SHP77 (cell line): ENCODE measurements around the gene EIF3I.
"Not testable (repeated sequence)": the region's sequence is repeated elsewhere in the genome, so short reads cannot be mapped to it uniquely, and the experiment has no call there.

Experiments
- DNase-seq, 2 experiments: peaks; one replicate each; lab custom pipeline; 2025; lab: John Stamatoyannopoulos, UW

Gene EIF3I

DNA sequence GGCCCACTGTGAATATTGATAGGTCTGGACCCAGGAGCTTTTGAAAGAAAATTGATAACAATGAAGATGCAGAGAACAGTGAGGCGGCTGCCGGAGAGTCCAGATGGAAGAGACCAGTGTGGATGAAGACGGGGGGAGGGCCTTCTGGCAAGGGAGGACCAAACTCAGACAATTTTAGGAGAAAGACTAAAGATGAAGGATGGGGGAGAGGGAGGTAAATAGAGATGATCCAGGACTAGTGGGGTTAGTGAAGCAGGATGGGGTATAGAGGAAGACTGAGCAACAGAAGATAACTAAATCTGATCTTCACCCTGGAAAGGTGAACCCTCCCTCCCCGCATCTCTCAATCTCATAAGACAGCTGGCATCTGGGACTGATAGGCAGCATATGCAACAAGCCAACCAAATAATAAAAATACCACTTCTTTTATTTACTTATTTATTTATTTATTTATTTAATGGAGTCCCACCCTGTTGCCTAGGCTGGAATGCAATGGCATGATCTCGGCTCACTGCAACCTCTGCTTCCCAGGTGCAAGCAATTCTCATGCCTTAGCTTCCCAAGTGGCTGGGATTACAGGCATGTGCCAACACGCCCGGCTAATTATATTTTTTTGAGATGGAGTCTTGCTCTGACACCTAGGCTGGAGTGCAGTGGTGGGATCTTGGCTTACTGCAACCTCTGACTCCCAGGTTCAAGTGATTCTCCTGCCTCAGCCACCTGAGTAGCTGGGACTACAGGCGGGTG lies 10.5 kb downstream of the EIF3I start:
- no peak for DNase-seq

- DNase-seq = no peak
Observed at GRCh38 chr1:32234792-32235191, 12.6 kb downstream of the EIF3I start.

- peak; percentile 28 to 51 for DNase-seq
Observed at GRCh38 chr1:32239337-32239736, 17.1 kb downstream of the EIF3I start.

- DNase-seq = peak in 1 of 2 experiments; percentile 54
Observed at GRCh38 chr1:32239790-32240139, 17.6 kb downstream of the EIF3I start.

GRCh38 chr1:32240140-32240951 lies 18.1 kb downstream of the EIF3I start:
- peak; percentile 91 to 93 for DNase-seq

DNA sequence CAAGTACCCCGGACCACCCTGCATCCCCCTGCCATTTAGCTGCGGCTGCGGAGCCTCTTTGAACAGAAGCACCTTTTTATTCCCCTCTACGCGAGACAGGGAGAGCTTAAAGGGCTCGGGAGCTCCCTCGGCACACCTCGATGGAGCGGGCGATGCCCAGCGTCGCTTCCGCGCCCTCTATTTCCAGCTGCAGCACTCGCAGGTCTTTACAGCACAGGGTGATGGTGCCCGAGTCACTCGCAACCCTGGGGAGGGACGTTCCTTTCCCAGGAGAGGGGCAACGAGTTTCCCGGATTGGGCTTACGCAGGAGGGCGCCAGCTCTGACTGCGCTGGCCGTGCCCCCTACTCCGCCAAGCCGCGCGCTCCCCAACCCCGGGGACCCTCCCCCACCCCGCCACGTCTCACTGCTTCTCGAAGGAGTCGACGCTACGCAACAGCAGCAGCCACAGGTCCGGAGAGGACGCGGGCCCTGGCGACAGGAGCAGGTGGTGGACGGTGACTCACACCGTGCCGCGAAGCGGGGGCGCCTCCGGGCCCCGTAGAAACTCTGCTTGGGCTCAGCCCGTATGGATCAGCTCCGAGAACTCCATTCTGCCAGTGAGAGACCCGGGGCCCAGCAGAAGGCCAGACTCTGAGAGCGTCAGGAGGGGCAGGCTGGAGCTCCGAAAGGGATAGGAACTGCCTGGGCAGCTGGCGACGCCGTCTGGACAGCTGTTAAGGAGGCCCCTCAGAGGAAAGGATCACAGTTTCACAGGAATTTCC lies 19.0 kb downstream of the EIF3I start:
- DNase-seq = peak; percentile 79 to 85

GRCh38 chr1:32242341-32242851 lies 20.2 kb downstream of the EIF3I start:
- DNase-seq = peak in 1 of 2 experiments; percentile 45

- no peak for DNase-seq
Observed at GRCh38 chr1:32246888-32247273, 24.7 kb downstream of the EIF3I start, which contains the start of gene FAM167B. Gene FAM167B, plus strand, starts transcription at chr1:32247222. Its CDS starts 200 bp downstream, at chr1:32247422.

DNA sequence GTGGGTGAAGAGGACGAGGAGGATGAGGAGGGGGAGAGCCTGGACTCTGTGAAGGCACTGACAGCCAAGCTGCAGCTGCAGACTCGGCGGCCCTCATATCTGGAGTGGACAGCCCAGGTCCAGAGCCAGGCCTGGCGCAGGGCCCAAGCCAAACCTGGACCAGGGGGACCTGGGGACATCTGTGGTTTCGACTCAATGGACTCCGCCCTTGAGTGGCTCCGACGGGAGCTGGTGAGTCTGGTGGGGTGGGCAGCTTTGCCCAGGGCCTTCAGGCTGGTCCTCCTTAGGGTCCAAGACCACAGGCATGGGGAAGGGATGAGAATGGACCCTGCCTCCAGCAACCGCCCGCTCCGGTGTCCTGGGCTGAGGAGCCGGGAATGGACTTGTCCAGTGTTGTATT lies 25.2 kb downstream of the EIF3I start:
- no peak for DNase-seq

GRCh38 chr1:32247983-32248889 lies 26.0 kb downstream of the EIF3I start:
- peak; percentile 92 to 94 for DNase-seq

DNA sequence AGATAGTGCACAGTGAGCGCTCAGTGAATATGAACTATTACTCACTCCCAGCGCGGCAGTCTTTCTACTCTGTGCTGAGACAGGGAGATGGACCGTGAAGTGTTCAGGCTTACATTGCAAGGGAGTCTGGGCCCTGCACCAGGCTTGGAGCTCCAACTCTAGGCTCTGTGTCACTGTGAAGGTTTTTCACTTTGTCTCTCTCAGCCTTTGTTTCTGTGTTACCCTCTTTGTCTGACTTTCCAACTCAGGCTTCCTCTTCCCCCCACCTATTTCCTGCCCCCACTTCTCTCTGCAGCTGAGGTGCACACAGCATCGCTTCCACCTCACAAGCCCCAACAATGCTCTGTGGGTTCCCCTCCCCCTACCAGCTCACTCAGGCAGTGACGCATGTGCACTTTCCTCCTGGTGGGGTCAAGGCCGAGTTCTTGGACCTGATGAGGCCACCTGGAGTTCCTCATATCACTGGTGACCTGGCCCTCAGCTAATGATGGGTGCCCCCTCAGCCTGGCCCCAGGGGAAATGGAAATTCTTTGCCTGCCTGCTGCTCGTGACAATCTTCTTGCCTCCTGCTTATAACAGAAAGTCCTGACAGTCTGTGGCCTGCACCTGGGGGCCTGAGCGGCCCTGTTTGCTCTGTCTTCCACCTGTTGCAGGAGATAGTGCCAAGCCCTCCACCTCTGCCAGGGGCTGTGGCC lies 27.8 kb downstream of the EIF3I start:
- no peak for DNase-seq

- no peak for DNase-seq
Observed at GRCh38 chr1:32250893-32251716, 28.9 kb downstream of the EIF3I start, which contains the start of gene LCK. Gene LCK, plus strand, starts transcription at chr1:32251265. Its CDS starts 23,065 bp downstream, at chr1:32274330.

- no peak for DNase-seq
Observed at GRCh38 chr1:32255072-32256071, 33.2 kb downstream of the EIF3I start.

DNA sequence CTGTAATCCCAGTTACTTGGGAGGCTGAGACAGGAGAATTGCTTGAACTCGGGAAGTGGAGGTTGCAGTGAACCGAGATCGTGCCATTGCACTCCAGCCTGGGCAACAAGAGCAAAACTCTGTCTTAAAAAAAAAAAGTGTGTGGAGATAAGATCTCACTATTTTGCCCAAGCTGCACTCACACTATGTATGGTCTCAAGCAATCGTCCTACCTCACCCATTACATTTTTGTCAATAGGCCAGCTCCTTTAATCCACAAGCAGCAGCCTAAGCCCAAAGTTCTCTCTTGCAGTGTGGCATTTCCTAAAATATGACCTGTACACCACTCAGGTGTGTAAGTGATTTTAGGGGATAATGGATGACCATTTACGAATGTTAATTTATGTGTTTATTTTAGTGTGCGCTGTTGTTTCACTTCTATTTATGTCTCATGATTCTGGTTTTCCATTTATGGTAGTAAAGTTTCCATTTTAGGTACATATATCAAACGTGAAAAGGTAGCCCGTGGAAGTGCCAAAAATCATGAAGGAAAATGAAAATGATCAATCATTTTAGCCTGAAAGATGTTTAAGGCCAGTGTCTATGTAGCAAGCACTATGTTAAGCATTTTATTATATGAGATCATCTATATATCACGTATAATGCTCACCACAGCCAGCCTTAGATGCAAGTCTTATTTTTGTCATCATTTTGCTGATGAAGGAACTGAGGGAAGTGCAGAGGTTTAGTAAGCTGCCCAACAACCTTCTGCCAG lies 34.4 kb downstream of the EIF3I start:
- no peak for DNase-seq

DNA sequence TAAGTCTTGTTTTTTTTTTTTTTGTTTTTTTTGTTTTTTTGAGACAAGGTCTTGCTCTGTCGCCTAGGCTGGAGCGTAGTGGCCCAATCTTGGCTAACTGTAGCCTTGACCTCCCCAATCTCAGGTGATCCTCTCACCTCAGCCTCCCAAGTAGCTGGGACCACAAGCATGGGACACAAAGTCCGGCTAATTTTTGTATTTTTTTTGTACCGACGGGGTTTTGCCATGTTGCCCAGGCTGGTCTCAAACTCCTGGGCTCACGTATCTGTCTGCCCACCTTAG lies 35.0 kb downstream of the EIF3I start:
- DNase-seq = no peak

GRCh38 chr1:32263236-32263593 lies 41.0 kb downstream of the EIF3I start:
- not testable (repeated sequence) for DNase-seq

GRCh38 chr1:32263744-32264143 lies 41.5 kb downstream of the EIF3I start:
- no peak for DNase-seq

DNA sequence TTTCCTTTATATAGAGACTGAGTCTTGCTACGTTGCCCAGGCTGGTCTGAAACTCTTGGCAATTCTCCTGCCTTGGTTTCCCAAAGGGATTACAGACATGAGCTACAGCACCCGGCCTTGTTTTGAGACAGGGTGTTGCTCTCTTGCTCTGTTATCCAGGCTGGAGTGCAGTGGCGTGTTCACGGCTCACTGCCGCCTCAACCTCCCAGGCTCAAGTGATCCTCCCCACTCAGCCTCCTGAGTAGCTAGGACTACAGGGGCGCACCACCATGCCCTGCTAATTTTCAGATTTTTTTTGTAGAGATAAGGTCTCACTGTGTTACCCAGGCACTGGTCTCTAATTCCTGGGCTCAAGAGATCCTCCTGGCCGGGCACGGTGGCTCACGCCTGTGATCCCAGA lies 43.6 kb downstream of the EIF3I start:
- DNase-seq = no peak
